OCI-LY7 (cell line): ENCODE results near the gene MS4A6E. TPM values are rescaled to one million over a fixed set of nuclear protein-coding genes. Genes with fewer than 3 reads are reported as not detected.
"Not testable (repeated sequence)": the region's sequence is repeated elsewhere in the genome, so short reads cannot be mapped to it uniquely, and the experiment has no call there.

Experiments
- BruUV-seq: library from RNA; stranded (reverse); fragments of 400-500 nt; replicated peaks from 2 replicates; lab custom pipeline; 2021; lab: Mats Ljungman, UMichigan
- CTCF ChIA-PET: fragments of 300-600 bp; sonication (Branson Sonifier 250); formaldehyde crosslinking; loops from one replicate; lab custom pipeline; 2022; ENCODE audit warnings: antibody characterized with exemption; ENCODE audit not compliant: unreplicated experiment; lab: Charles Lee
- POLR2A ChIA-PET: fragments of 300-600 bp; sonication (Branson Sonifier 250); formaldehyde crosslinking; loops from one replicate; lab custom pipeline; 2022; ENCODE audit warnings: antibody characterized with exemption; lab: Charles Lee
- DNase-seq: peaks from one replicate; pipeline ENCODE4 v3.0.0-alpha.2; 2015; ENCODE audit warnings: low spot score
- H2AFZ ChIP-seq: fragments of 200-600 bp; sonication (generic), shearing (Covaris generic); 2 replicates; pipeline ENCODE4 v1.6.1; 2014; ENCODE audit warnings: mild to moderate bottlenecking, antibody characterized with exemption, low read length, moderate library complexity
- H3K27ac ChIP-seq: fragments of 200-600 bp; sonication (generic); 2 replicates; pipeline ENCODE4 v1.5.1; 2014; ENCODE audit warnings: mixed run types, low read depth, mild to moderate bottlenecking, moderate library complexity, low read length, inconsistent platforms; ENCODE audit not compliant: poor library complexity, severe bottlenecking
- H3K36me3 ChIP-seq: fragments of 200-600 bp; sonication (generic); 2 replicates; pipeline ENCODE4 v1.6.1; 2014; ENCODE audit warnings: mild to moderate bottlenecking, antibody characterized with exemption, low read length, moderate library complexity, mixed read lengths; ENCODE audit not compliant: insufficient read depth
- H3K4me1 ChIP-seq: fragments of 200-600 bp; sonication (generic); 2 replicates; pipeline ENCODE4 v1.5.1; 2014; ENCODE audit warnings: mild to moderate bottlenecking, low read length; ENCODE audit not compliant: insufficient read depth, poor library complexity, severe bottlenecking
- H3K4me2 ChIP-seq: fragments of 200-600 bp; sonication (generic); 2 replicates; pipeline ENCODE4 v1.6.1; 2014; ENCODE audit warnings: mild to moderate bottlenecking, low read length
- H3K4me3 ChIP-seq: fragments of 200-600 bp; sonication (generic); 2 replicates; pipeline ENCODE4 v1.5.1; 2014; ENCODE audit warnings: mild to moderate bottlenecking, low read depth, low read length; ENCODE audit not compliant: poor library complexity, severe bottlenecking
- H3K79me2 ChIP-seq: fragments of 200-600 bp; sonication (generic); 2 replicates; pipeline ENCODE4 v1.6.1; 2016; ENCODE audit warnings: low read depth, mild to moderate bottlenecking, low read length, moderate library complexity, mixed read lengths; ENCODE audit not compliant: insufficient read depth
- H3K9me2 ChIP-seq: fragments of 200-600 bp; sonication (generic); 2 replicates; pipeline ENCODE4 v1.6.1; 2016; ENCODE audit warnings: mild to moderate bottlenecking, low read length, mixed read lengths; ENCODE audit not compliant: insufficient read depth
- H3K9me3 ChIP-seq: fragments of 200-600 bp; sonication (generic); 2 replicates; pipeline ENCODE4 v1.6.1; 2014; ENCODE audit warnings: mild to moderate bottlenecking, mixed run types, low read length, mixed read lengths
- H4K20me1 ChIP-seq: fragments of 200-600 bp; sonication (generic); 2 replicates; pipeline ENCODE4 v1.6.1; 2014; ENCODE audit warnings: mild to moderate bottlenecking, antibody characterized with exemption, low read length, moderate library complexity, mixed read lengths; ENCODE audit not compliant: insufficient read depth
- EZH2phosphoT487 ChIP-seq: fragments of 200-600 bp; sonication (generic); IDR thresholded peaks from 2 replicates; pipeline ENCODE4 v1.6.1; 2018; ENCODE audit warnings: low read depth, borderline replicate concordance, mild to moderate bottlenecking, mixed run types, antibody characterized with exemption, low read length, moderate library complexity, mixed read lengths
- intact Hi-C: fragments of 100-400 bp; cut with micrococcal nuclease; formaldehyde crosslinking; loops from one replicate; pipeline ENCODE4 v1.10.0; 2022; ENCODE audit not compliant: unreplicated experiment
- total RNA-seq, 2 experiments: library from RNA; depleted of rRNA in 1 of 2; stranded (reverse); fragments of >200 nt in 1 of 2; shearing (Covaris generic) in 1 of 2; gene quantifications; 2 replicates each; pipeline ENCODE4 v1.2.3, GENCODE V29; 2014 to 2022
- TF ChIP-seq, protein P1 (sequence below): fragments of 200-600 bp; sonication (generic); conservative IDR thresholded peaks from 2 replicates; pipeline ENCODE4 v1.5.1; 2014; ENCODE audit warnings: mild to moderate bottlenecking, antibody characterized with exemption, low read length, moderate library complexity, mixed read lengths

MS4A6E gene
- total RNA-seq, 2 experiments from 2014 or later = not detected

DNA sequence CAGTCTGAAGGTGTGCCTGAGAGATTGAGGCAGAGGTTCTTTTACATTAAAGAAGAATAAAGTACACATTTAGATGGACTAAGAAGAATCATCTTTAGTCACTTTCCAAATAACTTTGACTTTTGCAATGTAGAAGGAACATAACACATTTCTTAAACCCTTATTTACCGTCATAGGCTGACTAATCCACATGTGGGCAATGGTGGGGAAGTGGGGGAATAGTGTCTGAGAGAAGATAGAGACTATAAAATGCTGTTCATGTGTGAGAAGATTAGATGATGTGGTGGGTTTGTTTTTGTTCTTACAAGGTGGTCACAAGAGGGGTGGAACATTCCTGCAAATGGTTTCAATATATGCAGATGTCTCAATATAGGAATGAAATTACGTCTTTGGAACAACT, 44.8 kb upstream of the MS4A6E start:
- no peak overlapping the region for H3K4me2 ChIP-seq
- H3K9me3 ChIP-seq = no peaks in the 10 kb centered on the region
- ChIA-PET CTCF (no interaction called here), POLR2A (no interaction called here)
- no peak for TF ChIP-seq EZH2phosphoT487
- TF ChIP-seq, protein P1, sequence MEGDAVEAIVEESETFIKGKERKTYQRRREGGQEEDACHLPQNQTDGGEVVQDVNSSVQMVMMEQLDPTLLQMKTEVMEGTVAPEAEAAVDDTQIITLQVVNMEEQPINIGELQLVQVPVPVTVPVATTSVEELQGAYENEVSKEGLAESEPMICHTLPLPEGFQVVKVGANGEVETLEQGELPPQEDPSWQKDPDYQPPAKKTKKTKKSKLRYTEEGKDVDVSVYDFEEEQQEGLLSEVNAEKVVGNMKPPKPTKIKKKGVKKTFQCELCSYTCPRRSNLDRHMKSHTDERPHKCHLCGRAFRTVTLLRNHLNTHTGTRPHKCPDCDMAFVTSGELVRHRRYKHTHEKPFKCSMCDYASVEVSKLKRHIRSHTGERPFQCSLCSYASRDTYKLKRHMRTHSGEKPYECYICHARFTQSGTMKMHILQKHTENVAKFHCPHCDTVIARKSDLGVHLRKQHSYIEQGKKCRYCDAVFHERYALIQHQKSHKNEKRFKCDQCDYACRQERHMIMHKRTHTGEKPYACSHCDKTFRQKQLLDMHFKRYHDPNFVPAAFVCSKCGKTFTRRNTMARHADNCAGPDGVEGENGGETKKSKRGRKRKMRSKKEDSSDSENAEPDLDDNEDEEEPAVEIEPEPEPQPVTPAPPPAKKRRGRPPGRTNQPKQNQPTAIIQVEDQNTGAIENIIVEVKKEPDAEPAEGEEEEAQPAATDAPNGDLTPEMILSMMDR = no peak
- H4K20me1 ChIP-seq = no peaks in the 10 kb centered on the region
- no peaks in the 10 kb centered on the region for H3K36me3 ChIP-seq
- intact Hi-C loops = no loop called here
- peaks cover 12% of the 10 kb centered on the region for H3K4me1 ChIP-seq
- BruUV-seq = no TSS peak
- H3K27ac ChIP-seq = no peak overlapping the region
- DNase-seq = no peak
- no peak overlapping the region for H2AFZ ChIP-seq
- no peak overlapping the region for H3K4me3 ChIP-seq
- no peaks in the 10 kb centered on the region for H3K79me2 ChIP-seq
- H3K9me2 ChIP-seq = no peaks in the 10 kb centered on the region

DNA sequence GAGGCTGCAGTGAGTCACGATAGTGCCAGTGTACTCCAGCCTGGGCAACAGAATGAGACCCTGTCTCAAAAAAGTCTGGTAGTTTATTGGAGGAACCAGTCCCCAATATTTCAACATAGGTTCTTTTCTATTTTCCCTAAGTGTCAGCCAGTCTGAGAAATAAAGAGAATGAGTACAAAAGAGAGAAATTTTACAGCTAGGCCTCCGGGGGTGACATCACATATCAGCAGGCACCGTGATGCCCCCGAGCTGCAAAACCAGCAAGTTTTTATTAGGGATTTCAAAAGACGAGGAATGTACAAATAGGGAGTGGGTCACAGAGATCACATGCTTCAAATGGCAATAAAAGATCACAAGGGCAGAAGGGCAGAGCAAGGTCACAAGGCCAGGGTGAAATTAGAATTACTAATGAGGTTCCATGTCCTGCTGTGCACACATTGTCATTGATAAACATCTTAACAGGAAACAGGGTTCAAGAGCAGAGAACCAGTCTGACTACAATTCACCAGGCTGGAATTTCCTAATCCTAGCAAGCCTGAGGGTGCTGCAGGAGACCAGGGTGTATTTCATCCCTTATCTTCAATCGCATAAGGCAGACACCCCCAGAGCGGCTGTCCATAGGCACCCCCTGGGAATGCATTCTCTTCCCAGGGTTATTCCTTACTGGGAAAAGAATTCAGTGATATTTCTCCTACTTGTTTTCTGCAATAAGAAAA, 41.5 kb upstream of the MS4A6E start:
- CTCF ChIA-PET, DNase-seq, intact Hi-C loops, H3K4me2 ChIP-seq, H3K9me3 ChIP-seq, H3K27ac ChIP-seq, H4K20me1 ChIP-seq, H3K36me3 ChIP-seq, H3K9me2 ChIP-seq, H3K4me3 ChIP-seq, H3K4me1 ChIP-seq, POLR2A ChIA-PET, H2AFZ ChIP-seq, H3K79me2 ChIP-seq, BruUV-seq: not testable (repeated sequence)

DNA sequence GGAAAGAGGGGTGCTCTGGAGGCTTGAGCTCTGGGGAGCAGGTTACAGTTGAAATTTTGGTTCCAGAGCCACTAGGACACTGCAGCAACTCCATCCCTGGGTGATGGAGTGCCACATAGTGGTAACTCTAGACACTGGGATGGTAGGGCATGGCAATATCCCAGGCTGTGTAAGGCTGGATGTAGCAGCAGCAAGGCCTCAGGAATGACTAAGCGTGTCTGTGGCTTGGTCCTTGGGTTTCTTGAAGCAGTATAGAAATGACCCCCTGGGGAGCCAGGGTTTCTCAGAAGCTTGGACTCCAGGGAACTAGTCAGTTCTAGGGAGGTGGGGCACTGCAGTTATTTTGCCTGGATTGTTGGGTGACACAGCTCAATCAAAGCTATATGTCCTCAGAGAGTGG, 38.5 kb upstream of the MS4A6E start:
- Histone ChIP-seq H3K36me3 (no peaks in the 10 kb centered on the region), H3K9me3 (no peaks in the 10 kb centered on the region), H3K4me3 (no peak overlapping the region), H3K79me2 (no peaks in the 10 kb centered on the region), H3K4me1 (no peaks in the 10 kb centered on the region), H3K27ac (no peak overlapping the region), H3K4me2 (no peak overlapping the region), H4K20me1 (no peaks in the 10 kb centered on the region), H3K9me2 (no peaks in the 10 kb centered on the region), H2AFZ (no peak overlapping the region)
- CTCF ChIA-PET = no interaction called here
- no peak for TF ChIP-seq EZH2phosphoT487
- TF ChIP-seq, protein P1 = no peak
- no peak for DNase-seq
- POLR2A ChIA-PET = interaction anchor here (0.6 kb wide), 1 partner anchor 419 kb away, joined by 6 read pairs; no protein-coding TSS in a partner anchor
- intact Hi-C loops = no loop called here
- no TSS peak for BruUV-seq
